Neuron (in vitro differentiated cells): ENCODE results near the gene ENTPD6.
"Not testable (repeated sequence)": the region's sequence is repeated elsewhere in the genome, so short reads cannot be mapped to it uniquely, and the experiment has no call there.

Experiments
- H2AFZ ChIP-seq: one replicate; pipeline ENCODE4 v1.6.1; 2013; ENCODE audit warnings: low read depth, mild to moderate bottlenecking, inconsistent platforms, low read length, moderate library complexity
- H3K27me3 ChIP-seq: one replicate; pipeline ENCODE4 v1.6.1; 2013; ENCODE audit warnings: low read length; ENCODE audit not compliant: insufficient read depth
- H3K36me3 ChIP-seq: one replicate; pipeline ENCODE4 v1.6.1; 2013; ENCODE audit warnings: low read length; ENCODE audit not compliant: insufficient read depth
- H3K4me1 ChIP-seq: one replicate; pipeline ENCODE4 v1.6.1; 2013; ENCODE audit warnings: low read length; ENCODE audit not compliant: insufficient read depth
- H3K4me3 ChIP-seq: 2 replicates; pipeline ENCODE4 v1.5.1; 2013; ENCODE audit warnings: mild to moderate bottlenecking, low read length, moderate library complexity
- H3K9me3 ChIP-seq: one replicate; pipeline ENCODE4 v1.6.1; 2013; ENCODE audit warnings: low read length

The ENTPD6 gene

GRCh38 chr20:25226433-25227316 is 31.2 kb downstream of the ENTPD6 start:
- peaks cover 8% of the 10 kb centered on the region for H3K4me1 ChIP-seq
- no peak overlapping the region for H3K4me3 ChIP-seq
- no peaks in the 10 kb centered on the region for H3K9me3 ChIP-seq
- H2AFZ ChIP-seq, result no peak overlapping the region
- H3K27me3 ChIP-seq, result no peaks in the 10 kb centered on the region
- peaks cover 6% of the 10 kb centered on the region for H3K36me3 ChIP-seq

GRCh38 chr20:25227317-25227831 is 31.9 kb downstream of the ENTPD6 start:
- Histone ChIP-seq H2AFZ (no peak overlapping the region), H3K4me1 (peaks cover 8% of the 10 kb centered on the region), H3K4me3 (no peak overlapping the region)

GRCh38 chr20:25229486-25230165 is 34.1 kb downstream of the ENTPD6 start:
- Histone ChIP-seq H3K4me3 (no peak overlapping the region), H3K9me3 (no peaks in the 10 kb centered on the region), H2AFZ (no peak overlapping the region), H3K27me3 (no peaks in the 10 kb centered on the region), H3K36me3 (peaks cover 6% of the 10 kb centered on the region), H3K4me1 (no peaks in the 10 kb centered on the region)

More at GRCh38 chr20:25227317-25227831, 31.9 kb downstream of the ENTPD6 start:
- Histone ChIP-seq H3K36me3 (peaks cover 6% of the 10 kb centered on the region), H3K9me3 (no peaks in the 10 kb centered on the region), H3K27me3 (no peaks in the 10 kb centered on the region)

DNA sequence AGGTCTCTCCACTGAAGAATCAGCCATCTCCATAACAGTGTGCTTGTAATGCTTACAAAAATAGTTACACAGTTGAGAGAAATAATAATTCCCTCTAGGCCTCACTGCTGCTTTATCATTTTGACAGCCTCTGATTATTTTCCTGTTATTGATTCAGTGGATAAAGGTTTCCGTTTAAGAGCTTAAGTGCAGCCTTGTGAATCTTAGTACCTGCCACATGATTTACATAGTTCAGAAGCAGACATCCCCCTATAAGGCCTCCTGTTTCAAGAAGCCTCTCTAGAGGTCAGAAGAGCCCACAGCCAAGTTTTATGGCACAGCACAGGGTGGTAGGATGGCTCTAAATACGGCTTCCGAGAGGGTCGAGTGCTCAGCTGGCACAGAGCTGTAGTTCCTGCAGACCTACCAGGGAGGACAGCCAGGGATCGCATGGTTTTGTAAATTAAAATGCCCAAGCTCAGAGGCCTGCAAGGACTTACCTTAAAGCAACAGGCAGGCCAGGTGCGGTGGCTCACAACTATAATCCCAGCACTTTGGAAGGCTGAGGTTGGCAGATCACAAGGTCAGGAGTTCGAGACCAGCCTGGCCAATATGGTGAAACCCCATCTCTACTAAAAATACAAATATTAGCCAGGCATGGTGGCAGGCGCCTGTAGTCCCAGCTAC is 34.8 kb downstream of the ENTPD6 start:
- no peaks in the 10 kb centered on the region for H3K9me3 ChIP-seq
- H2AFZ ChIP-seq, result no peak overlapping the region
- H3K27me3 ChIP-seq, result no peaks in the 10 kb centered on the region
- H3K4me1 ChIP-seq, result no peaks in the 10 kb centered on the region
- H3K36me3 ChIP-seq, result peaks cover 6% of the 10 kb centered on the region
- H3K4me3 ChIP-seq, result no peak overlapping the region

DNA sequence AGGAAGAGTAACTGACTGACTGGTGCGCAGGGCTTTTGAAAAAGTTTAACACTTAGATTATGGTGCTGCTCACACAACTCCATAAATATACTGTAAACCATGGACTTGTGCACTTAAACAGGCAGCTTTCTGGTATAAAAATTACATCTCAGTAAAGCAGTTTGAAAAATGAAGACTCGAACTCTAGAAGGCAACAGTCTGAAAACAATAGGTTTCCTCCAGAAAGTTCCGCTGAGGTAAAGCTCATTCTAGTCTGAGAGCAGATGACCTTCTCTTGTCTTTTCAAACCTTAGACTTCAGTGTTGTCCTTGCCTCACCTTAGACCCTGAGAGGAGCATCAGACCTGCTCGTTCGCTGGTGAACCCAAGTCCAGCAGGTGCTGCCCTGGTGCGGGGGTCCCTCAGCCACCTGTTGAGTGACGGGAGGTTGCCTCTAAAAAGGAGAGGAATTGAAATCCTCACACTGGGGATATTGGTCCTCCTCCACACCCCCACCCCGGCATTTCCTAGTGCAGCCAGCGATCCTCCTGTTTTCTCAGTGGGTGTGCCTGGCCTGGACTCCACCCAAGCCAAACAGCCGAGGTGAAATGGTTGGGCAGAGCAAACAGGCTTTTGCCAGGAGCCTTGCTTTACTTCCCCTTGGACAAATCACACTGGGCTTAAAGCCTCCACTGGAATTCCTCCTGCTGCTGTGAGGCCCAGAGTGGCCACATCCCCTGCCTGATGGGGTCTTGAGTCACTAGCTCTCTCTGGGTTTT is 37.7 kb downstream of the ENTPD6 start:
- H3K9me3 ChIP-seq, result no peaks in the 10 kb centered on the region
- no peaks in the 10 kb centered on the region for H3K36me3 ChIP-seq
- H2AFZ ChIP-seq, result no peak overlapping the region
- H3K4me1 ChIP-seq, result no peaks in the 10 kb centered on the region
- no peaks in the 10 kb centered on the region for H3K27me3 ChIP-seq
- no peak overlapping the region for H3K4me3 ChIP-seq

- not testable (repeated sequence) for H3K4me1 ChIP-seq, H2AFZ ChIP-seq, H3K4me3 ChIP-seq, H3K36me3 ChIP-seq, H3K9me3 ChIP-seq, H3K27me3 ChIP-seq
Measured at GRCh38 chr20:25234009-25234849, 38.7 kb downstream of the ENTPD6 start.

- Histone ChIP-seq H3K36me3 (no peaks in the 10 kb centered on the region), H3K4me1 (peaks cover 3% of the 10 kb centered on the region), H3K9me3 (no peaks in the 10 kb centered on the region), H3K27me3 (no peaks in the 10 kb centered on the region), H3K4me3 (no peak overlapping the region), H2AFZ (no peak overlapping the region)
Measured at GRCh38 chr20:25236450-25237304, 41.2 kb downstream of the ENTPD6 start.

- Histone ChIP-seq H3K9me3 (no peaks in the 10 kb centered on the region), H3K36me3 (no peaks in the 10 kb centered on the region), H3K27me3 (no peaks in the 10 kb centered on the region), H3K4me3 (no peak overlapping the region), H2AFZ (no peak overlapping the region), H3K4me1 (peaks cover 3% of the 10 kb centered on the region)
Measured at GRCh38 chr20:25237610-25238318, 42.3 kb downstream of the ENTPD6 start.

GRCh38 chr20:25238319-25239037 is 43.0 kb downstream of the ENTPD6 start:
- Histone ChIP-seq H3K36me3 (no peaks in the 10 kb centered on the region), H3K4me3 (no peak overlapping the region), H3K27me3 (no peaks in the 10 kb centered on the region), H3K9me3 (no peaks in the 10 kb centered on the region), H3K4me1 (peaks cover 3% of the 10 kb centered on the region), H2AFZ (no peak overlapping the region)

GRCh38 chr20:25239387-25240370 is 44.2 kb downstream of the ENTPD6 start:
- H3K4me3 ChIP-seq, result no peak overlapping the region
- no peaks in the 10 kb centered on the region for H3K36me3 ChIP-seq
- no peak overlapping the region for H2AFZ ChIP-seq
- H3K4me1 ChIP-seq, result peaks cover 3% of the 10 kb centered on the region
- no peaks in the 10 kb centered on the region for H3K9me3 ChIP-seq
- H3K27me3 ChIP-seq, result no peaks in the 10 kb centered on the region
